SU-DHL-6 (cell line): ENCODE data around the gene TBC1D8.

Experiments
- EZH2phosphoT487 ChIP-seq: fragments of 200-600 bp; sonication (generic), shearing (Covaris generic); conservative IDR thresholded peaks from 2 replicates; pipeline ENCODE4 v1.6.1; 2018; ENCODE audit warnings: mild to moderate bottlenecking, antibody characterized with exemption, low read length, moderate library complexity, mixed read lengths
- TF ChIP-seq, protein P1 (sequence below): fragments of 200-600 bp; sonication (generic); IDR thresholded peaks from one replicate; pipeline ENCODE4 v1.5.1; 2017; ENCODE audit warnings: antibody characterized with exemption, mild to moderate bottlenecking, low read length, moderate library complexity; ENCODE audit not compliant: insufficient read depth, poor library complexity, severe bottlenecking

DNA sequence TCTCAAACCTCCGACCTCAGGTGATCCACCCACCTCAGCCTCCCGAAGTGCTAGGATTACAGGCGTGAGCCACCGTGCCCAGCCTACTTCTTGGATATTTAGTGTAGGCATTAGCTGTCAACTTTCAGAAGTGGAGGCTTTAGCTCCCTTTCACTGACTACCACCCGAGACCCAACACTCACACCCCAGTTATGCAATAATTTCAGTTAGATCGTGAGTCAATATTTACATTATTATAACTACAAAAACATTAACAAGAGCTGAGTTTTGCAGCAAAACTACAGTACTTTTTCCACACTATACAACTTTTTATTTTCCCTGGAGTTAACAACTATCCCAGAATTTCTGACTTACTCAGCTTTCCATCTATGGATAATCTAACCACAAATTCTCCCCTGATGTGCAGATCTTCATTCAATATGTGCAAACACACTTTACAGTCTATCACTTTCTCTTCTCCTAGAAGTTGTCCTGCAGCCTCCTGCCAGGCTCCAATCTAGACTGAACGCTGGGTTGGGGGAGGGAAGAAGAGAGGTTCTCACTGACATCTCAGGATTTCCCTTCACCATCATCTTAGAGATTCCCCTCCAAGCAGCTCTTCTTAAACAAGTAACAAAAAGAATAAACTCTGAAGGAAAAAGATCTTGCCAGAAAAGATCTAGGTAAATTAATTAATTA, 10.1 kb downstream of the TBC1D8 start:
- TF ChIP-seq, protein P1, sequence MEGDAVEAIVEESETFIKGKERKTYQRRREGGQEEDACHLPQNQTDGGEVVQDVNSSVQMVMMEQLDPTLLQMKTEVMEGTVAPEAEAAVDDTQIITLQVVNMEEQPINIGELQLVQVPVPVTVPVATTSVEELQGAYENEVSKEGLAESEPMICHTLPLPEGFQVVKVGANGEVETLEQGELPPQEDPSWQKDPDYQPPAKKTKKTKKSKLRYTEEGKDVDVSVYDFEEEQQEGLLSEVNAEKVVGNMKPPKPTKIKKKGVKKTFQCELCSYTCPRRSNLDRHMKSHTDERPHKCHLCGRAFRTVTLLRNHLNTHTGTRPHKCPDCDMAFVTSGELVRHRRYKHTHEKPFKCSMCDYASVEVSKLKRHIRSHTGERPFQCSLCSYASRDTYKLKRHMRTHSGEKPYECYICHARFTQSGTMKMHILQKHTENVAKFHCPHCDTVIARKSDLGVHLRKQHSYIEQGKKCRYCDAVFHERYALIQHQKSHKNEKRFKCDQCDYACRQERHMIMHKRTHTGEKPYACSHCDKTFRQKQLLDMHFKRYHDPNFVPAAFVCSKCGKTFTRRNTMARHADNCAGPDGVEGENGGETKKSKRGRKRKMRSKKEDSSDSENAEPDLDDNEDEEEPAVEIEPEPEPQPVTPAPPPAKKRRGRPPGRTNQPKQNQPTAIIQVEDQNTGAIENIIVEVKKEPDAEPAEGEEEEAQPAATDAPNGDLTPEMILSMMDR, result no peak
- TF ChIP-seq EZH2phosphoT487, result no peak
